ENCODE measurements around the gene KCTD20. TPM values are rescaled to one million over a fixed set of nuclear protein-coding genes. Genes with fewer than 3 reads are reported as not detected.

Gene KCTD20
- total and polyA plus RNA-seq, 2 of the 13 experiments (the other 11 are each of a cell fraction or from before 2014, with no cell fraction given), result 52.7 to 67.1 TPM

DNA sequence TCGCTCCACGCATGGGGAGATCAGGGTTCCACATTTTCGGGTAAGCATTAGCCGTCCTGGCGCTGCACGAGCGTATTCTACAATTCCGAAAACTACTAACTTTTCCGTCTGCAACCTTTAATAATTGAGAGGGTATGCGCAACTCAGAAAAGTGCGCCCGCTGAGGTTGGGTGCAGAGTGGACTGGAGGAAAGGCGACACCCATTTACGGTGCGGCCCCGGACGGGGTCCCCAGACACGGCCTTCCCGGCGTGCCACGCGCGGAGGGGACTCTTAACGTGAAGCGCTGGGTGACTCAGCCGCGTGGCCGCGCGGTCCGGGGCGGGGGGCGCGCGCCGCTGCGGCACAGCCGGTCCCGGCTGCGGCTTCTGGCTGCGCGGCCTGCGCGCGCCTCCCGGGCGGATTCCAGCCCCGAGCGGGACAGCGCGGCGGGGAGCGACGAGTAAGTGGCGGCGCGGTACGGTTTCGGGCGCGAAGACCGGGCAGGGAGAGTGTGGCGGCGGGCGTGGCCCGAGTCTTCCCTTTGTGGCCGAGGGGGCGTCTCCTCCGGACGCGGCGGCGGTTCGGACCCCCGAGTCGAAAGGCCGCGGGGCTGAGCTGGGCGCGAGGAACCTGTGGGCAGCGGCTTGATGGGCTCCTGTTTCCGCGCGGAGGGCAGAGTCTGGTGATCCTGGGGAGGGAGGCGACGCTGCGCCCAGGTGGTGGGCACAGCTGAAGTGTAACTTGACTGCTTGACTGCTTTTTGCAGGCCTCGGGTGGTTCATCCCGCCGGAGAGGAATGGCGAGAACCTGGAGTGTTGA lies at the start of gene KCTD20, which contains the start of gene PXT1 (continued):
- TF ChIP-seq, protein P1, sequence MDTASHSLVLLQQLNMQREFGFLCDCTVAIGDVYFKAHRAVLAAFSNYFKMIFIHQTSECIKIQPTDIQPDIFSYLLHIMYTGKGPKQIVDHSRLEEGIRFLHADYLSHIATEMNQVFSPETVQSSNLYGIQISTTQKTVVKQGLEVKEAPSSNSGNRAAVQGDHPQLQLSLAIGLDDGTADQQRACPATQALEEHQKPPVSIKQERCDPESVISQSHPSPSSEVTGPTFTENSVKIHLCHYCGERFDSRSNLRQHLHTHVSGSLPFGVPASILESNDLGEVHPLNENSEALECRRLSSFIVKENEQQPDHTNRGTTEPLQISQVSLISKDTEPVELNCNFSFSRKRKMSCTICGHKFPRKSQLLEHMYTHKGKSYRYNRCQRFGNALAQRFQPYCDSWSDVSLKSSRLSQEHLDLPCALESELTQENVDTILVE (CRISPR knock-in tag; IDR thresholded peaks at IDR 0.05), result peak; percentile 78
- TF ChIP-seq TAF15 (IDR thresholded peaks at IDR 0.05; ENCODE audit: low read depth, low read length, poor library complexity, severe bottlenecking) (no peak), ZSCAN29 (CRISPR knock-in tag; conservative IDR thresholded peaks at IDR 0.05) (no peak), ZNF446 (CRISPR knock-in tag; IDR thresholded peaks at IDR 0.05) (0 out of 2 replicates have a peak, but pooled peaks have one; percentile 51), ZNF501 (CRISPR knock-in tag; IDR thresholded peaks at IDR 0.05) (peak; percentile 72), SRSF1 (optimal IDR thresholded peaks at IDR 0.05; ENCODE audit: low read depth, low read length) (no peak), HNF4G (IDR thresholded peaks at IDR 0.05; ENCODE audit: borderline replicate concordance, low read depth, low read length) (no peak), HNF4G (CRISPR knock-in tag; IDR thresholded peaks at IDR 0.05; ENCODE audit: borderline replicate concordance, low read depth) (no peak; the same call in 1 of the 2 replicates), ZNF232 (CRISPR knock-in tag; IDR thresholded peaks at IDR 0.05; ENCODE audit: borderline replicate concordance) (peak; percentile 61; the same call in 1 of the 2 replicates), ZNF644 (CRISPR knock-in tag; IDR thresholded peaks at IDR 0.05; ENCODE audit: low read depth) (peak; percentile 32; the same call in 1 of the 2 replicates), SOX5 (CRISPR knock-in tag; IDR thresholded peaks at IDR 0.05; ENCODE audit: borderline replicate concordance) (peak; percentile 40; the same call in 1 of the 2 replicates), MIXL1 (CRISPR knock-in tag; IDR thresholded peaks at IDR 0.05) (peak; percentile 36; the same call in 1 of the 2 replicates), ZNF713 (CRISPR knock-in tag; IDR thresholded peaks at IDR 0.05) (peak; percentile 85; the same call in 1 of the 2 replicates), IRX3 (CRISPR knock-in tag; IDR thresholded peaks at IDR 0.05; ENCODE audit: borderline replicate concordance, low read depth) (peak; percentile 90; the same call in 1 of the 2 replicates), ZNF44 (CRISPR knock-in tag; IDR thresholded peaks at IDR 0.05) (peak; percentile 63; the same call in 1 of the 2 replicates), CBX2 (IDR thresholded peaks at IDR 0.05; ENCODE audit: low read depth, low read length) (no peak), CBX2 (CRISPR knock-in tag; IDR thresholded peaks at IDR 0.05; ENCODE audit: low read depth) (no peak), SRSF4 (IDR thresholded peaks at IDR 0.05; ENCODE audit: low read depth, low read length, poor library complexity, severe bottlenecking) (peak; percentile 47), ZNF703 (CRISPR knock-in tag; IDR thresholded peaks at IDR 0.05; ENCODE audit: borderline replicate concordance) (peak; percentile 64; the same call in 1 of the 2 replicates)
- TF ChIP-seq, protein P2, sequence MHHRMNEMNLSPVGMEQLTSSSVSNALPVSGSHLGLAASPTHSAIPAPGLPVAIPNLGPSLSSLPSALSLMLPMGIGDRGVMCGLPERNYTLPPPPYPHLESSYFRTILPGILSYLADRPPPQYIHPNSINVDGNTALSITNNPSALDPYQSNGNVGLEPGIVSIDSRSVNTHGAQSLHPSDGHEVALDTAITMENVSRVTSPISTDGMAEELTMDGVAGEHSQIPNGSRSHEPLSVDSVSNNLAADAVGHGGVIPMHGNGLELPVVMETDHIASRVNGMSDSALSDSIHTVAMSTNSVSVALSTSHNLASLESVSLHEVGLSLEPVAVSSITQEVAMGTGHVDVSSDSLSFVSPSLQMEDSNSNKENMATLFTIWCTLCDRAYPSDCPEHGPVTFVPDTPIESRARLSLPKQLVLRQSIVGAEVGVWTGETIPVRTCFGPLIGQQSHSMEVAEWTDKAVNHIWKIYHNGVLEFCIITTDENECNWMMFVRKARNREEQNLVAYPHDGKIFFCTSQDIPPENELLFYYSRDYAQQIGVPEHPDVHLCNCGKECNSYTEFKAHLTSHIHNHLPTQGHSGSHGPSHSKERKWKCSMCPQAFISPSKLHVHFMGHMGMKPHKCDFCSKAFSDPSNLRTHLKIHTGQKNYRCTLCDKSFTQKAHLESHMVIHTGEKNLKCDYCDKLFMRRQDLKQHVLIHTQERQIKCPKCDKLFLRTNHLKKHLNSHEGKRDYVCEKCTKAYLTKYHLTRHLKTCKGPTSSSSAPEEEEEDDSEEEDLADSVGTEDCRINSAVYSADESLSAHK (CRISPR knock-in tag; IDR thresholded peaks at IDR 0.05; ENCODE audit: borderline replicate concordance), result peak; percentile 84
- TF ChIP-seq, protein P3, sequence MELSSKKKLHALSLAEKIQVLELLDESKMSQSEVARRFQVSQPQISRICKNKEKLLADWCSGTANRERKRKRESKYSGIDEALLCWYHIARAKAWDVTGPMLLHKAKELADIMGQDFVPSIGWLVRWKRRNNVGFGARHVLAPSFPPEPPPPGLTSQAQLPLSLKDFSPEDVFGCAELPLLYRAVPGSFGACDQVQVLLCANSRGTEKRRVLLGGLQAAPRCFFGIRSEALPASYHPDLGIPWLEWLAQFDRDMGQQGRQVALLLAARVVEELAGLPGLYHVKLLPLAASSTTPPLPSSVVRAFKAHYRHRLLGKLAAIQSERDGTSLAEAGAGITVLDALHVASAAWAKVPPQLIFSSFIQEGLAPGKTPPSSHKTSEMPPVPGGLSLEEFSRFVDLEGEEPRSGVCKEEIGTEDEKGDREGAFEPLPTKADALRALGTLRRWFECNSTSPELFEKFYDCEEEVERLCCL (CRISPR knock-in tag; IDR thresholded peaks at IDR 0.05; ENCODE audit: borderline replicate concordance), result no peak; the same call in 1 of the 2 replicates

Measured in HepG2 (cell line).